ENCODE measurements around the gene COL4A2.

The COL4A2 gene

DNA sequence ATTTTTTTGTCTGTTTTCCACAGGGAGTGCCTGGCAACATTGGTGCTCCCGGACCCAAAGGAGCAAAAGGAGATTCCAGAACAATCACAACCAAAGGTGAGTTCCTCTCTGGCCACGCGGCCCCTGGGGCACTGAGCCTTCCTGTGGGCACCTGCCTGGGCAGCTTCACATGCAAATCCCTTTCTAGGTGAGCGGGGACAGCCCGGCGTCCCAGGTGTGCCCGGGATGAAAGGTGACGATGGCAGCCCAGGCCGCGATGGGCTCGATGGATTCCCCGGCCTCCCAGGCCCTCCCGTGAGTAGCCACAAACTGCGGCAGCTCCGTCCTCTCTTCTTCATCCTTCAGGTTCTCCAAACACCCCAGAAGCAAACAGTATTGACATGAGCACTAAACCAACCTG, 155.0 kb downstream of the COL4A2 start:
- no peak for FAIRE-seq

- no peak for FAIRE-seq
These were observed 156.1 kb downstream of the COL4A2 start for GRCh38 chr13:110463156-110463555.

GRCh38 chr13:110463871-110464510, 156.9 kb downstream of the COL4A2 start:
- FAIRE-seq, result no peak

- FAIRE-seq, result no peak
These were observed 157.7 kb downstream of the COL4A2 start for GRCh38 chr13:110464556-110465333.

DNA sequence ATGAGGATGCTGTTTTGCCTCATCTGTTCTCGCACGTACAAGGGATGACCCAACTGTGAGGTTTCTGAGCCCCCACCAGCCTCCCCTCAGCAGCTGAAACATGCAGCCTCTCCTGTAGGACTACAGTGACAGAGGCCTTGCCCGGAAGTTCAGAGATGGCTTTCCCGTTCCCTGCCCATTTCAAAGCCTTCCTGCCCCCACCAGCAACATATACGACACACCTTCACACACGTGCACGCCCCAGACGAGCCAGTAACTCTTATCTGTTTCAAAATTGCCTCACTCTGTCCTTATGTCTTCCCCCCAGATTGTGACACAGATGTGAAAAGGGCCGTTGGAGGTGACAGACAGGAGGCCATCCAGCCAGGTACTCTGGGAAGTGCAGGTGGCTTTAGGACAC, 158.6 kb downstream of the COL4A2 start:
- FAIRE-seq, result no peak

GRCh38 chr13:110466266-110466915, 159.3 kb downstream of the COL4A2 start:
- no peak for FAIRE-seq

DNA sequence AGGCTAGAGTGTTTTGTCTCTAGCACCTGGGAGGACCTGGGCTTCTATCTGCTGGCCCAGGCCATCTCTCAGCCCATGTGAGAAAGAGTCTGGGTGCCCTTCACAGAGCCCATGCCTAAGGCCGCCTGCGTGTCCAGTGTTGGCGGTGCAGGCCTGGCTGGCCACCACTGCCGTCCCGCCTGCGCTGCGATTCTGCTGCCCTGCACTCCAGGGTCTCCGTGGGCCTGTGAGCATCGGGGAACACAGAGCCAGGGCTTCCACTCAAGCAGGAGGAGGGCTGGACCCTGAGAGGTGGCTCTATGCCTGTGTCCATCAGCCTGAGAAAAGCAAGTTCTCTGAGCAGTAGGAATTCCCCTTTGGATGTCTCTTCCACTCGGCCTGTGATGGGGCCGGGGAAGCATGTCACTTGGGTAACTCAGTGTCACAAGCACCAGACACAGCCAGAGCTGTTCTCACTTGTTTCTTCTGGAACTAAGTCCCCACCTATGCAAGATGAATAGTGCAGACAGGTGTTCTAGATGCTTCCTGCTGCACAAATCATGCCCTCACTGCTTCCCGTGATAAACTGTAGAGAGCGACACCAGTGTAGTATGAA, 160.5 kb downstream of the COL4A2 start:
- FAIRE-seq, result no peak

DNA sequence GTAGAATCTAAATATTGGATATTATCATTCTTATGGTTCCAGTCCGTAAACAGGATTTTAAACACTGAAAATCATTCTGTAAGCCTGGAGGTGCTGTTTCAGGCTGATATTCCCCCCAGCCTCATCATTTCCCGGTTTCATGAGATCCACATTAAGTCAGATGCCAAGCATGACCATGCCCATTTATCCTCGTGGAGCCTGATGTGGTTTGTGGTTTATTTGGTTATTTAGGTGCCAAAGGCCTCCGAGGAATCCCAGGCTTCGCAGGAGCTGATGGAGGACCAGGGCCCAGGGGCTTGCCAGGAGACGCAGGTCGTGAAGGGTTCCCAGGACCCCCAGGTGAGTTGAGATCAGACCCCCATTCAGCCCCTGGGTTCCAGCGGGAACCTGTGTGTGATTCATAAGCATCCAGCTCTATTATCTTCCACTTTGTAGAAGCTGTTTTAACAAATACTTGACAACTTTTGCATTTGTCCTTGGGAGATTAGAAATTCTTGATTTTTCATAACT, 162.0 kb downstream of the COL4A2 start:
- no peak for FAIRE-seq

GRCh38 chr13:110469597-110469996, 162.5 kb downstream of the COL4A2 start:
- no peak for FAIRE-seq

DNA sequence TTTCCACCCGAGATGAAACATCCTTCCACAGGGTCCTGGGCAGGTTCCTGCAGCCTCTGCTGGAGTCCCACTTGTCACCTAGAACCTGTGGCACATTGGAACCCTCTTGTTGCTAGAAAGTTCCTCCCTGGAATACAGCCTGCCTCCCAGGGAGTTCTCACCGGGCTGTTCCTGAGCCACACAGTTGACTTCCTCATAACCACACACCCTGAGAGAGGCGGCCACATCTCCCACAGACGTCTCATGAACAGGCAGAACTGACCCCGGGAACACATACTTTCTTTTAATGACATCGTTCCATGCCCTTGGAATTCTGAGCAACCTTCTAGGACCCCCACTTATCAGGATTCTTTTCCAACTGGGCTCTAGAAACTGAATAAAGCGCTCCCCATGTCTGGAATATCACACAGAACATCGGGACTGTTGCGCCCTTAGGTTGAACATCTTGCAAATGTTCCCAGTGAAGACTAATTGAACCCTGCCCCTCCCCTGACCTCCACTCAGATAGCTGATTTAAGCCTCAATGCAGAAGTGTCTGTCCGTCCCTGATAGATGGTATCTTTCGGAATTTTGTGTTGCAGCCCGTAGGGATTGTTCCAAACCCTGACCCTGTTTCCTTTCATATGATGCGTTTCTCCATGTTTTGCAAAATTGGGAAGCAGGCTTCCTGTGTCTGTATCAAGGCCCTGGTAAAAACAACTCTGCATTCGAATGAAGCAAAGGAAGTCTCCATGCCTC, 163.4 kb downstream of the COL4A2 start:
- no peak for FAIRE-seq

DNA sequence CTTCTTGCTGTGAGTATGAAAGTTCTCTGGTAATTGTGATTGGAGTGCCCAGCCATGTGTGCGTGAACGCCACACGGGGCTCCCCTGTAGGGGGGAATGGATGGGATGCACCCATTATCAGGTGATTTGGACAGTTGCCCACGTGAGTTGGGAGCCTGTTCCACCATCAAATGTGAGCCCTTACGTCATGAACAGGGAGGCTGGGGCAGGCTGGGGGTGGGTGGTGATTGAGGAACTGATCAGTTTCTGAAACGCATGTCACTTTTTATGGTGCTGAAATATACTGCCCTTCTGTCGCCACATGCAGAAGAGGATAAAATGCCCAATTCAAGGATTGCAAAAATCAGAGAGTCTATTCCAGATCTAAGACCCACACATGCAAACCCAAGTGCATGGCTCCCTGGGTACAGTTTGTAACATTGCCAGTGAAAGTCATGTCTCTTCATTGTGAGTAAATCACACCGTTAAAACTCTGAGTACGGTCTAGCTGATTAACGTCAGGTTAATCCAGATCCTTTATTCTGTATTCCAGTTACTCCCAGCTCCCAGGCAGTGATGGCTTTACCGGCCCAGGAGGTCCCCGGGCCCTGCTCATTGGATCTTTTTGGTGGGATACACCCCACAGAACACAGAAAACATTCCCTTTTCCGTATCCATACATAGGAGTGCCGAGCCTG, 164.2 kb downstream of the COL4A2 start:
- FAIRE-seq, result no peak

GRCh38 chr13:110471833-110472162, 164.7 kb downstream of the COL4A2 start:
- FAIRE-seq, result no peak

DNA sequence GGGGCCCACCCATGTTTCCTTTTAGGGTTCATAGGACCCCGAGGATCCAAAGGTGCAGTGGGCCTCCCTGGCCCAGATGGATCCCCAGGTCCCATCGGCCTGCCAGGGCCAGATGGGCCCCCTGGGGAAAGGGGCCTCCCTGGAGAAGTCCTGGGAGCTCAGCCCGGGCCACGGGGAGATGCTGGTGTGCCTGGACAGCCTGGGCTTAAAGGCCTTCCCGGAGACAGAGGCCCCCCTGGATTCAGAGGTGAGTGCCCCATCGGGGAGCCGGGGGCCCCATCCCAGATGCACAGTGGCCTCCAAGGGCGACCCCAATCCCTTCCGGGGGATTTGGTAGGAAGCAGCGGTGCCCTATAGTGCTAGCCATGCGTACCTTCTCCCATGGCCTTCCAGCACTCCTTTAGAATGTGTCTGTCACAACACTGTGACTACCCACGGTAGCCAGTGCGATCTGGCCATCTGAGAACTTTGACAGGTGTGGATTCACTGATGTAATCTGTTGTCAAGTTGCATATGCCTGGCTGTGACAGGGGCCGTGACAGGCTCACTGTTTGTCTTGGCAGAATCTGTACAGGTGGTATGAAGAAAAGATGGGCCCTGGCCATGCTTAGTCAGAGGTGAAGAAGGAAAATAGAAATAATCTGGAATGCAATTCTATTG, 165.9 kb downstream of the COL4A2 start:
- FAIRE-seq, result no peak

DNA sequence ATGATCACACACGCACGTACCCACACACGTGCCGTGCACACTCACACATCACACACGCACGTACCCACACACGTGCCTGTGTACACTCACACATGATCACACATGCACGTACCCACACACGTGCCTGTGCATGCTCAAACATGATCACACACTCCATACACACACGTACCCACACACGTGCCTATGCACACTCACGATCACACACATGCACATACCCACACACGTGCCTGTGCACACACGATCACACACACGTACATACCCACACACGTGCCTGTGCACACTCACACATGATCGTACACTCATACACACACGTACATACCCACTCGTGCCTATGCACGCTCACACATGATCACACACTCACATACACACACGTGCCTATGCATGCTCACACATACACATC, 167.6 kb downstream of the COL4A2 start:
- FAIRE-seq, result no peak

DNA sequence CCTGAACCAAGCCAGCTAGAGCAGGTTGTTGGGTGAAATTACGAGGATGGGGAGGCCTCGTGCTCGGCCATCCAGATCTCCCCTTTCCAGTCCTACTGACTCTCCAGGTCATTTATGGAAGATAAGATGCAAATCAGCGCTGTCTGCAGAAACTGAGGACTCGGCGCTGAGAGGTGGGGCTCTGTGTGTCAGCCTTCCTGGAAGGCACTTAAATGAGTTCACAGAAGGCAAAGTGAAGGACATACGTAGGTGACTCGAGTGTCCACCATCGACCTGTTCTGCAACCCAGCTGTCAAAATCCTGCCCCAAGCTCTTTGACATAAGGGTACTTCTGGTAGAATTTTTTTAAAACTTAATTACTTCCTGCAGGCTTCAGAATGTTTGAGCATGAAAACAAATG, 168.0 kb downstream of the COL4A2 start:
- FAIRE-seq, result no peak

DNA sequence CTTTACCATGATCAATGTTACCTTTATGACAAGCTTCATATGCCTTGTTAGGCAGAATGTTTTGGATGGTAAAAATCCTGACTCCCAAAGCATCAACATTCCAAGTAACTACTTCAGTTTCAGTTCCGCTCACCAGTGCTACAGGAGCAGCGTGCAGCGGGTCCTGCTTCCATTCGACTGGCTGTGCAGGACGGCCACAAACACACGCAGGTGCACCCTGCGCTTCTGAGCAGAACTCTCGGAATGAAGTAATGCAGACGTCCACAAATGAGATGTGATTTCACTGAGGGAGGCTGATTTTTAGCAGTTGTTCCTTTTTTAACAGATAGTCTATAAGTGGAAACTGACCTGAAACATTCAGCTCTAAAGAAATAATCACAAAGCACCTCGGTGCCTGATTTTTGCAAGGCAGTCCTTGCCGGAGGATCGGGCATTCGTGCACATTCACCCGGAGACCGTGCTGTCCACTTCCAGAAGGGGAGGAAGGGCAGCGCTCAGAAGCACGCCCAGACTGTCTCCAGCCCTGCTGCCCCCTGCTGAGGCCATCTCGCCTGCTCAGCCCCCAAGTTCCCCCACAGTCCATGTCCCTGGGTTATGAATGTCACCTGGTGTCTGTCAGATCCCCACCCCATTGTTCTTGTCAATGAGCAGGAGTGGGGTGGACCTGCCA, 168.6 kb downstream of the COL4A2 start:
- no peak for FAIRE-seq

DNA sequence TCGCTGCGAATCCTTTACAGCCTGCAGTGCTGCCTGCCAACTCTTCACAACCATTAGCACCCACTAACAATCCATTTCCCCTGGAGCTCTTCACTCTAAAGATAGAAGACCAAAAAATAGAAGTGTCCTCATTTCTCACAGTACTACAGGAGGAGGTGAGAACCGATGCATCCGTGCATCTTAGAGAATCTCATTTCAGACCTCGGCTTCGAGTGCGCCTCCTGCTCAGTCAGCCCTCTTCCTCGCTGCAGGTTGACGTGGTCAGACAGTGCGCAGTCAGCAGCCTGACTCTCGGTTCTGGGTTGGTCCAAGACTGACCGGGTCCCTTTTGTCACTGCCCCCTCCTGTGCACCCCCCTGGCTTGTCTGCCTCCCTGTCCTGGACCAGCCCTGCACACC, 169.1 kb downstream of the COL4A2 start:
- no peak for FAIRE-seq

DNA sequence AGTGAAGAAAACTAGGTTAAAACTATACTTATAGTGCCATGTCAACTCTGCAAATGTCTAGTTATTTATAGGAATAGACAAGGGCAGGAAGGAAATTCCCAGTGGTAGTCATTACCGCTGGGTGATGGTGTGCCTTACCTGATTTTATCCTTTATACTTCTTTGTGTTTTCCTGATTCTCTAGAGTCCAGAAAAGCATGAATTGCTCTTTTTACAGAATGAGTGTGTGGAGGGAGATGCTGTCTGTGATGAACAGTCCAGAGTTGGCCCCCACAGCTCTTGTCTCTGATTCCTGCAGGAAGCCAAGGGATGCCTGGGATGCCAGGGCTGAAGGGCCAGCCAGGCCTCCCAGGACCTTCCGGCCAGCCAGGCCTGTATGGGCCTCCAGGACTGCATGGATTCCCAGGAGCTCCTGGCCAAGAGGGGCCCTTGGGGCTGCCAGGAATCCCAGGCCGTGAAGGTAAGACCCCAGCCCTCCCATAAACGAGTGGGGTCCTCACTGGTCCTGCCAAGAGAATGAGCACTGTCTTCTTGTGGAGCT, 170.7 kb downstream of the COL4A2 start:
- FAIRE-seq, result no peak

- FAIRE-seq, result no peak
These were observed 171.5 kb downstream of the COL4A2 start for GRCh38 chr13:110478405-110479214.

DNA sequence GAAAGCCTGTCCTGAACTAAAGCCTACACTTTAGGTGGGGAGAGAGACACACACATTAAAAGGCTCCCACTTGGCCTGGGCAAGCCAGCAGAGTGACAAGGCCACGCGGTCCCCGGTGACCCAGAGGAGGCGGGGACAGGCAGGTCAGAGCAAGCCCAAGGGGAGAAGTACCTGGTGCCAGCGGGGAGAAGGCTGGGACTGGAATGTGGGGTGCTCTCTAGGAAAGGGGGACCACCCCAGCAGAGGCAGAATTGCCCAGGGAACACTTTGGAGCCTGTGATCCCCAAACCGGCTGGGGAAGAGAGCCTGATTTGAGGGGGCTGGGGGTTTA, 172.1 kb downstream of the COL4A2 start:
- no peak for FAIRE-seq

Data from A204.1 (cell line).